A549 (cell line): ENCODE data around the gene PRR23E.

Experiments used
- POLR2A ChIP-seq: IDR thresholded peaks from 2 replicates; pipeline ENCODE4 v1.6.1; 2012; ENCODE audit warnings: mild to moderate bottlenecking, low read length
- REST ChIP-seq: fragments of 200-600 bp; sonication (generic); IDR thresholded peaks from 2 replicates; pipeline ENCODE4 v1.6.1; 2016; ENCODE audit warnings: antibody characterized with exemption, mild to moderate bottlenecking, moderate library complexity
- TF ChIP-seq, protein P1 (sequence below): fragments of >200 bp; sonication (Bioruptor Twin); formaldehyde crosslinking; IDR thresholded peaks from 3 replicates; pipeline ENCODE4 v1.6.1; 2016

DNA sequence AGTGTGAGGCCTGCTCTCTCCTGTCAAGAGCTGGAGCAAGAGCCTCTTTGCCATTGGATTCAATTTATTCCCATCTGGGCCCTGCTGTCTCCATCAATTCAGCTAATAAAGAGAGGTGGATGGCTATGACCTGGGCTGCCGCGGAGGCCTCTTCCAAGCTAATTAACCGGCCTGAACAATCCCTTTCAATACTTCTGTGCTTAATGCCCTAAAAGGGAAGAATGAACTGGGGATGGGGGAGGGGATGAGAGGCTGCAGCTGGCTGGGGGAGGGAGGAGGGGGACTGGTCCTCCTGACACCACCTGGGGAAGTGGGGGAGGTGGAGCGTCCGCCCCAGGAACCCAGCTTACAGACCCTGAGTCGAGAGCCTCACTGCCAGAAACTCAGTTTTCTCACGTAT is 33.4 kb upstream of the PRR23E start:
- no peak for TF ChIP-seq REST
- no peak for TF ChIP-seq POLR2A
- TF ChIP-seq, protein P1, sequence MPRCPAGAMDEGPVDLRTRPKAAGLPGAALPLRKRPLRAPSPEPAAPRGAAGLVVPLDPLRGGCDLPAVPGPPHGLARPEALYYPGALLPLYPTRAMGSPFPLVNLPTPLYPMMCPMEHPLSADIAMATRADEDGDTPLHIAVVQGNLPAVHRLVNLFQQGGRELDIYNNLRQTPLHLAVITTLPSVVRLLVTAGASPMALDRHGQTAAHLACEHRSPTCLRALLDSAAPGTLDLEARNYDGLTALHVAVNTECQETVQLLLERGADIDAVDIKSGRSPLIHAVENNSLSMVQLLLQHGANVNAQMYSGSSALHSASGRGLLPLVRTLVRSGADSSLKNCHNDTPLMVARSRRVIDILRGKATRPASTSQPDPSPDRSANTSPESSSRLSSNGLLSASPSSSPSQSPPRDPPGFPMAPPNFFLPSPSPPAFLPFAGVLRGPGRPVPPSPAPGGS: no peak
